HG02870 (cell line): ENCODE results near the gene SERPINA1.

Source experiments
- ATAC-seq: cut with Tn5 transposase; IDR thresholded peaks from one replicate; pipeline ENCODE4 v1.9.1; 2021; ENCODE audit warnings: mild to moderate bottlenecking, moderate library complexity; ENCODE audit not compliant: unreplicated experiment

The SERPINA1 gene

GRCh38 chr14:94398182-94398479, 9.7 kb upstream of the SERPINA1 start:
- no peak for ATAC-seq

DNA sequence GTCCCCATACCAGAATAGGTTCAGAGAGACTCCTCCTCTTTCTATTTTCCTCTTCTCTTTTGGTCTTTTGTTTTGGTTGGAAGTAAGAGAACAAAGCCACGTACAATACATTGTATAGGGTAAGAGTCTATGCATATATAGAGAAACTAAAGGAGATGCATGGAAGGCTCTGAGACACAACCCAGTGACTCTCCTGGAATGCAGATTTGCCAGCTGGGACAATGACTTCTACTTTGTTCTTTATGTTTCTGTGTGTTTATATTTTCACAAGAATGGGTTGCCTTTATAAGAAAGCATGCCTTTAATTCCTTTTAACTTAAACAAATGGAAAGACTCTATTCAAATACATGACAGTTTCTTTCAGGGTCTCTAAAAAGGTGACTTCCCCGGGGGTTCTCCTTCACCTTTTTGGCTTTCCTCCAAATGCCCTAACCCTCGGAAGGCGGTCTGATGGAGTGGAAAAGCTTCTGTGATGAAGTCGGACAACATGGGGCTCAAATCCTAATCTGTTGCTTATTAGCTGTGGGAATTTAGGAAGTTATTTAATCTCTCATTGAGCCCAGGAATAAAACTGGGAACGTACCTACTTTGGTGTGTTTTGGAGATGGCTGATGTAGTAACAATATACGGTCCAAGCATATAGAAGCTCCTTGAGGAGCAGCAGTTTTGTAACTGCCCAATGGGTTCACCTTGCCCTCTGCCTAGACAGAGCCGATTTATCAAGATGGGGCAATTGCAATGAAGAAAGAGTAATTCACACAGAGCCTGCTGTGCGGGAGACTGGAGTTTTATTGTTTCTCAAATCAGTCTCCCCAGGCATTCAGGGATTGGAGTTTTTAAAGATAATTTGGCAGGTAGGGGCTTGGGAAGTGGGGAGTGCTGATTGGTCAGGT, 9.1 kb upstream of the SERPINA1 start:
- no peak for ATAC-seq

DNA sequence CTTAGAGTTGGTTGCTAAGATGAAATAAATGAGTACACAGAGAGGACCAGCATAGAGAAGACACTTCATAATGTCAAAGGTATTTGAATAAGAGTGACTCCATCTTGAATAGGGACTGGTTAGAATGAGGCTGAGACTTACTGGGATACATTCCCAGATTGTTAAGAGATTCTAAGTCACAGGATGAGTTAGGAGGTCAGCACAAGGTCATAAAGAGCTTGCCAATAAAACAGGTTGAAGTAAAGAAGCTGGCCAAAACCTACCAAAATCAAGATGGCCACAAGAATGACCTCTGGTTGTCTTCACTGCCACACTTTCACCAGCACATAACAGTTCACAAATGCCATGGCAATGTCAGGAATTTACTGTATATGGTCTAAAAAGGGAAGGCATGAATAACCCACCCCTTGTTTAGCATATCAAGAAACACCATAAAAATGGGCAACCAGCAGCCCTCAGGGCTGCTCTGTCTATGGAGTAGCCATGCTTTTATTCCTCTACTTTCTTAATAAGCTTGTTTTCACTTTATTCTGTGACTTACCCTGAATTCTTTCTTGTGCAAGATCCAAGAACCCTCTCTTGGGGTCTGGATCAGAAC, 8.3 kb upstream of the SERPINA1 start:
- no peak for ATAC-seq

- no peak for ATAC-seq
Measured at GRCh38 chr14:94395888-94396574, 7.6 kb upstream of the SERPINA1 start.

GRCh38 chr14:94395282-94395887, 7.0 kb upstream of the SERPINA1 start:
- no peak for ATAC-seq

GRCh38 chr14:94394581-94395207, 6.3 kb upstream of the SERPINA1 start:
- no peak for ATAC-seq

GRCh38 chr14:94394025-94394493, 5.7 kb upstream of the SERPINA1 start:
- no peak for ATAC-seq

- ATAC-seq, result no peak
Measured at GRCh38 chr14:94393474-94393873, 5.1 kb upstream of the SERPINA1 start.

- peak; percentile 52 for ATAC-seq
Measured at GRCh38 chr14:94392510-94392935, 4.1 kb upstream of the SERPINA1 start.

DNA sequence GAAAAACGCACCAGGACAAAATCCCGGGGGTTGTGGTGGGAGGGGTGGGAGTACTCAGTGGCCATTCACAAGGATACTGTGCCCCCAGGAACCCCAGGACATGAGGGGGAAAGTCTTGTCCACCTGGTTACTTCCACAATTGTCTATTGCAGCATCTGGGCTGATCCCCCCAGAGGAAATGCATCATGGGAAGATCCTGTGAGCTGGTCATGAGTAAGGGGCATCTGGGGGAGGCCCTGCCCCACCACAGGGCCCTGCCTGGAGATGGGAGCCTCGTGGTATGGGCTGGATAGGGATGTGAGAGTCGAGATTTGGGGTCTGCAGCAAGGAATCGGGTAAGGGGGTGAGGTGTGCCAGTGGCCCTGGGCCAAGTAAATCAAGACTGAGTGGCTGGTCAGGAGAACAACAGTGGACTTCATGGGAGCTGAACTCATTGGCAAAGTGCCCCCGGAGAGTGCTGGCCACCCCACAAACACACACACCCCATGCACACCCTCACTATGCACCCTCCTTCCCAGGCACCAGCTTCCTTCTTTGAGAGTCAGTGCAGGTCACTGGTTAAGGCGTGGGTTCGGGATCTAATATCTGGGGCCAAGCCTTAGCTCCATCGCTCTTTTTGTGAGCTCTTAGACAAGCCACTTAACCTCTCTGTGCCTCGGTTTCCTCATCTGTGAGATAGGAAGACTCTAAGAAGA, 3.0 kb upstream of the SERPINA1 start:
- ATAC-seq, result no peak

DNA sequence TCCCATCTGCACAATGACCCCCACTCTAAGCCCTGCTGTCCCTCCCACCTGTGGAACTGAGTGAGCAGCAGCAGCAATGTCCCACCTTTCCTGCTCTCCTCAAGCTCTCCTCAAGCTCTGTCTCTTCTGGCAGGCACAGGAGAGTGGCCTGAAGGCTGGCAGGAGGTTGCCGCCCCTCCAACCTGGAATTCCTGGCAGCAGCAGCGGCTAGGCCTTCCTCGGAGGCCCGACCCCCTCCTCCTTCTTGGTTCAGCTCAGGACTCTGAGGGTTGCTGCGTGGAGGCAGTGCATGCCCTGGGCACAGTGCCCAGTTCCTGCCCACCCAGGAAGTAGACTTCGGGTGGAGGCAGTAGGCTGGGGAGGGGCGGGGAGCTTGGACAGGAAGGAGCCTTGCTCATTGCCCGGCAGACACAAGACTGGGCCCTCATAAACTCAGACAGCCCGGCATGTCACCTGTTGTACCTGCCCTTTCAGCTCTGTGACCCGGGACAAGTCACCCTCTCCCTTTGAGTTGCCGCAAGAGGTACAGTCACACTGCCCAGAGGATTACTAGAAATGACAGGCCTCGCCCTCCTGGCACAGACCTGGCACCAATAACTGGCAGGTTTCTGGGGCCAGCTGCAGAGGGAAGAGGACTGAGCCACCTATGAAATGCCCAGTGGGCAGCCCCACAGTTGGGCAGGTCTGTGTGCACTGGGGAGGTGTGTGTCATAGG, 2.1 kb upstream of the SERPINA1 start:
- ATAC-seq, result no peak

DNA sequence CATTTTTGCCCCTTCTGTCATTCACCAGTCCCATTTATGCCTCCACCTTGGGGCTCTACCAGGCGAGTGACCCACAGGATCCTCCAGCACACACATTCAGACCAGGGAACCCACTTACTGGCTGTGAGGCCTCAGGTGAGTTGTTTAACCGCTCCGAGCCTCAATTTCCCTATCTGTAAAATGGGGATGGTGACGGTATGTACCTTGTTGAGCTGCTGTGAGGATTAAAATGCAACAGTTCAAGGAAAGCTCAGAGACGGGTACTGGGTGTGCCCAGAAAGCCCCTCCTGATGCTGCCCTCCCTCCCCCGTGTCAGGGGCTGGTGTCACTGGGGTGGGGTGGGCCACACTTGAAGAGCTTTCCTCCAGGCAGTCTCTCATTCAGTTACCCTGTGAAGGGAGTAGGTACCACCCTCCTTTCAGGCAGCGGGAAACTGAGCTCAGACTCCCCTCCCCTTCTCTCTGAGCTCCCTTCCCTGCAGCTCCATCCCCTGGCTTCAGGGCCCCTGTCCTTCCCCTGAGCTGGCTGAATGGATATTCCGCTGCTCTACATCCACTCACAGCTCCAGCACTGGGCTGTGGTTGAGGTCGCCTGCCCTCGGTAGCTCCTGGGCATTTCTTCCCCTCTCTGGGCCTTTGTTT, 1.4 kb upstream of the SERPINA1 start:
- ATAC-seq, result no peak

- ATAC-seq, result no peak
Measured at GRCh38 chr14:94389104-94389469, 685 bp upstream of the SERPINA1 start.

DNA sequence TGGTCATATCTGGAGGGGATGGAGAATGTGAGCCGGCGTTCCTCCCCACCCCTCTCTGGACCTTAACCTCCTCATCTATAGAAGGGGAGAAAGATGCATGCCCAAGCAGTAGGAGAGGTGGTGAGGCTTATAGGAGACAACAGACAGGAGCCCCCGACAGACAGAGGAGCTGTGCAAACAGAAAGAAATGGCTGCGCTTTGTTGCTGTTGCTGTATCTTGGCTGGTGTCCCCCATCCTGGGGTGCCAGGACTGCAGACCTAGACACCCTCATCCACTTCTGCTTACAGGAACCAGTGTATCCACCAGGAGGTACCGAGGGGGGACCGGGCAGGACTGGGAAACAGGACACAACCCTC, 397 bp downstream of the SERPINA1 start:
- ATAC-seq, result no peak

DNA sequence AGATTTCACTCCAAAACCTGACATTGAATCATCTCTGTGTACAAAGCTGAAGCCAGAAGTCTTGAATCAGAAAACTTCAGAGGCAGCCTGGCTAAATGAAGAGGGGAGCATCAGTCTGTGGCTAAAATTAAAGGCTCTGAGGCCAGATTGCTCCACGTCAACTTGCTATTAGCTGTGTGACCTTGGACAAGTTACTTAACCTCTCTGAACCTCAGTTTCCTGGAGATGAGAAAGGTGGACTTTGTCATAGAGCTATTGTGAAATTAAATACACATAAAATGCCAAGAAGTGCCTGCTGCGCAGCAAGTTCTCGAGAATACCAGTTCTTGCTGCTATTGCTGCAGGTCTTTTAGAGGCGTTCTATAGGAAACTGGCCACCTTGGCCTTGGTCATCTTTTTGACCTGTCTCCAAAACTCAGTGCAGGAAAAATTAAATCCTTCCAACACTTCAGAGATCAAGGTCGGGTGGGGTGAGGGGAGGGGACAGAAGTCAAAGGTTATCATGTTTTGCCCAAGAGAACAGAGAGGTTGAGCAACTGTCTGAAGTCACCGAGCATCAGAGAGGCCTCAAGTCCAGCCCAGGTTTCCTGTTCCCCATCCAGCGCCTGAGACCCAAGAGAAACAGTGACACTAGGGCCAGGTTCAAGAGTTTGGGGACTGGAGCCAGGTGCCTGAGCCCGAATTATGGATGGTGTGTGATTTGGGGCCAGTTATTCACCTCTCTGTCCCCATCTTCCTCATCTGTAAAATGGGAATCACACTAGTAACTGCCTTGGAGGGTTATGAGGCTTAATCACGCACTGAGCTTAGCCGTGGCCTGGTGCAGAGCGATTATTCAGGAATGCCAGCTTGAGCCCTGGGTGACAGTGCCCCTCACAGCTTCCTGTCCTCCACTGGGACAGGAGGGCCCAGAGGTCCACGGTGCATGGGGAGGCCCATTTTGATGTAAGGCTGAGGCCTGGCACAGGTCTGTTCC, 1.1 kb downstream of the SERPINA1 start:
- ATAC-seq, result no peak

GRCh38 chr14:94386085-94387031, 2.0 kb downstream of the SERPINA1 start:
- ATAC-seq, result no peak

DNA sequence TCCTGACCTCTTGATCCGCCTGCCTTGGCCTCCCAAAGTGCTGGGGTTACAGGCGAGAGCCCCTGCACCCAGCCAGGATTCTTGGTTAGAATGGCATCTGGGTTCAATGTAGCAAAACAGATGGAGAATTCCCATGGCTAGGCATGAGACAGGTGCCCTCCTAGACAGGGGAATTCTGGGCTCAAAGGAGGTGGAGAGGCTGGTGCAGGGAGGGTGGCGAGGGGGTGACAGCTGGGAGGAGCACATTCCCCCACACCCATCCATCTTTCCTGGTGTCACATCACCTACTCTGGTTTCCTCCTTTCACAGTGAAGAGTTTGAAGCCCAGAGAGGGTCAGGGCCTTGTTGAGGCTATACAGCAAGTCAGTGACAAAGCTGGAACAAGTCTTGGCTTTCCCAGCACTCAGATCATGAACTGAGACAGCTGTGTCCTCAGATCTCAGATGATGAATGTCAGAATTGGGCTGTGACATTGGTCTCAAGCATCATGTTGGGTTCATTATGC, 2.8 kb downstream of the SERPINA1 start:
- no peak for ATAC-seq
